ENCODE results near the gene CLBA1.
A peak's percentile ranks its signal among the peaks of the same experiment; 100 is the strongest.

Gene CLBA1

GRCh38 chr14:105019861-105020814 lies 34.5 kb downstream of the CLBA1 start:
- Histone ChIP-seq H4K20me1 (ENCODE audit: insufficient read depth, low read length, poor library complexity, severe bottlenecking) (peaks cover 51% of the 10 kb centered on the region), H3F3A (ENCODE audit: low read depth) (no peaks in the 10 kb centered on the region), H3K36me3 (ENCODE audit: insufficient read depth, low read length) (0 out of 2 replicates have a peak, but pooled peaks cover 5% of the 10 kb centered on the region), H3K9me2 (replicated peaks; ENCODE audit: low read depth, low read length) (no peaks in the 10 kb centered on the region), H3K4me3 (ENCODE audit: low read length, poor library complexity, severe bottlenecking) (peak overlapping the region; percentile 100), H2AFZ (ENCODE audit: low read length) (no peak overlapping the region), H3K9ac (ENCODE audit: low read depth, low read length, poor library complexity, severe bottlenecking) (peak overlapping the region; percentile 100), H3K9me3 (ENCODE audit: insufficient read depth, low read depth, low read length) (no peaks in the 10 kb centered on the region), H3K4me1 (ENCODE audit: insufficient read depth, low read length, poor library complexity, severe bottlenecking) (peaks cover 58% of the 10 kb centered on the region), H3K79me2 (ENCODE audit: insufficient read depth, low read length) (peaks cover 74% of the 10 kb centered on the region), H3K27me3 (ENCODE audit: insufficient read depth, low read length, poor library complexity, severe bottlenecking) (peaks cover 8% of the 10 kb centered on the region), H3K4me2 (ENCODE audit: low read depth, low read length, poor library complexity, severe bottlenecking) (peak overlapping the region; percentile 92)
- TF ChIP-seq EZH2phosphoT487 (IDR thresholded peaks at IDR 0.05; ENCODE audit: borderline replicate concordance) (no peak), CTCF (conservative IDR thresholded peaks at IDR 0.05; ENCODE audit: low read length) (no peak; the same call in 1 of the 2 replicates)

- H3K4me2 ChIP-seq (ENCODE audit: low read depth, low read length, poor library complexity, severe bottlenecking), result peak within 1 kb of the TSS; percentile 96
- H4K20me1 ChIP-seq (ENCODE audit: insufficient read depth, low read length, poor library complexity, severe bottlenecking), result peaks cover 42% of the 10 kb centered on the region
- H3K9me3 ChIP-seq (ENCODE audit: insufficient read depth, low read depth, low read length), result no peaks in the 10 kb centered on the region
- H3K36me3 ChIP-seq (ENCODE audit: insufficient read depth, low read length), result 0 out of 2 replicates have a peak, but pooled peaks cover 5% of the 10 kb centered on the region
- peaks cover 8% of the 10 kb centered on the region for H3K27me3 ChIP-seq (ENCODE audit: insufficient read depth, low read length, poor library complexity, severe bottlenecking)
- no peaks in the 10 kb centered on the region for H3F3A ChIP-seq (ENCODE audit: low read depth)
- TF ChIP-seq CTCF (conservative IDR thresholded peaks at IDR 0.05; ENCODE audit: low read length), result no peak
- TF ChIP-seq EZH2phosphoT487 (IDR thresholded peaks at IDR 0.05; ENCODE audit: borderline replicate concordance), result no peak
- H2AFZ ChIP-seq (ENCODE audit: low read length), result peak within 1 kb of the TSS; percentile 73
- H3K4me3 ChIP-seq (ENCODE audit: low read length, poor library complexity, severe bottlenecking), result peak within 1 kb of the TSS; percentile 100
- no peaks in the 10 kb centered on the region for H3K9me2 ChIP-seq (replicated peaks; ENCODE audit: low read depth, low read length)
- peaks cover 59% of the 10 kb centered on the region for H3K4me1 ChIP-seq (ENCODE audit: insufficient read depth, low read length, poor library complexity, severe bottlenecking)
- peak within 1 kb of the TSS; percentile 100 for H3K9ac ChIP-seq (ENCODE audit: low read depth, low read length, poor library complexity, severe bottlenecking)
- peaks cover 65% of the 10 kb centered on the region for H3K79me2 ChIP-seq (ENCODE audit: insufficient read depth, low read length)
These were observed 35.4 kb downstream of the CLBA1 start, which contains the start of gene CDCA4 for GRCh38 chr14:105020815-105021655. TSS of gene CDCA4 (minus strand) at chr14:105021083. CDS start at chr14:105011929, 9,154 bp downstream.

- Histone ChIP-seq H3K4me1 (ENCODE audit: insufficient read depth, low read length, poor library complexity, severe bottlenecking) (peaks cover 57% of the 10 kb centered on the region), H3K9me3 (ENCODE audit: insufficient read depth, low read depth, low read length) (no peaks in the 10 kb centered on the region), H3K9ac (ENCODE audit: low read depth, low read length, poor library complexity, severe bottlenecking) (peak overlapping the region; percentile 95), H3K36me3 (ENCODE audit: insufficient read depth, low read length) (0 out of 2 replicates have a peak, but pooled peaks cover 2% of the 10 kb centered on the region), H3F3A (ENCODE audit: low read depth) (no peaks in the 10 kb centered on the region), H3K27me3 (ENCODE audit: insufficient read depth, low read length, poor library complexity, severe bottlenecking) (peaks cover 8% of the 10 kb centered on the region), H3K9me2 (replicated peaks; ENCODE audit: low read depth, low read length) (no peaks in the 10 kb centered on the region), H4K20me1 (ENCODE audit: insufficient read depth, low read length, poor library complexity, severe bottlenecking) (peaks cover 35% of the 10 kb centered on the region), H3K4me2 (ENCODE audit: low read depth, low read length, poor library complexity, severe bottlenecking) (peak overlapping the region; percentile 96), H3K79me2 (ENCODE audit: insufficient read depth, low read length) (peaks cover 58% of the 10 kb centered on the region), H2AFZ (ENCODE audit: low read length) (peak overlapping the region; percentile 73), H3K4me3 (ENCODE audit: low read length, poor library complexity, severe bottlenecking) (peak overlapping the region; percentile 94)
- TF ChIP-seq EZH2phosphoT487 (IDR thresholded peaks at IDR 0.05; ENCODE audit: borderline replicate concordance), result no peak
- TF ChIP-seq CTCF (conservative IDR thresholded peaks at IDR 0.05; ENCODE audit: low read length), result peak; percentile 53
These were observed 36.2 kb downstream of the CLBA1 start for GRCh38 chr14:105021656-105022275.

Data from Loucy (cell line).